DOHH2 (cell line): ENCODE measurements around the gene LAMA3.

Source experiments
- CTCF ChIP-seq: fragments of 200-600 bp; sonication (generic); IDR thresholded peaks from one replicate; pipeline ENCODE4 v1.5.1; 2014; ENCODE audit warnings: antibody characterized with exemption, mild to moderate bottlenecking, low read depth, low read length; ENCODE audit not compliant: poor library complexity, severe bottlenecking
- EZH2phosphoT487 ChIP-seq: fragments of 200-600 bp; sonication (generic); IDR thresholded peaks from 2 replicates; pipeline ENCODE4 v1.6.1; 2017; ENCODE audit warnings: borderline replicate concordance, mild to moderate bottlenecking, antibody characterized with exemption, low read length, moderate library complexity, mixed read lengths

DNA sequence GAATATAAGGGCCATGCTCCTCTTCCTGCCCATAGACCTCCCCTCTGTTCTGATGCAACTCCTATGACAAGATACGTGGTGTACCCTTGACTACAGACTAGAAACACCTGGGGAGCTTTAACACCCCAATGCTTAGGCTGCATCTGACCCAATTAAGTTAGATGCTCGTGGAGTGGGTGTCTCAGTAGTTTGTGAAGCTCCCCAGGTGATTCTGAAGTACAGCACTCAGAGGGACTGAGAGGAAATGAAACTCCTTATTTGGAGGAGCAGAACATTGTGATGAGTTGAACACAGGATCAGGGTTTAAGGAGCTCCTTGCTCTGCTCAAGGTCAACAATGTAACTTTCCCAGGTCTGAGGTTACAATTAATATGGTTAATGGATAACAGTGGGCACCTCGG, 245.0 kb downstream of the LAMA3 start:
- TF ChIP-seq CTCF (no peak), EZH2phosphoT487 (no peak)
